ENCODE measurements around the gene FHIP2A.

The FHIP2A gene

GRCh38 chr10:114829160-114829909, 7.8 kb downstream of the FHIP2A start:
- TF ChIP-seq REST (IDR thresholded peaks at IDR 0.05; ENCODE audit: insufficient replicate concordance, low read depth), result no peak
- TF ChIP-seq SPI1 (IDR thresholded peaks at IDR 0.05; ENCODE audit: borderline replicate concordance, low read depth), result no peak
- TF ChIP-seq POLR2AphosphoS5 (IDR thresholded peaks at IDR 0.05; ENCODE audit: low read depth), result no peak
- TF ChIP-seq GABPA (IDR thresholded peaks at IDR 0.05; ENCODE audit: low read depth), result no peak
- TF ChIP-seq CTCF (IDR thresholded peaks at IDR 0.05; ENCODE audit: insufficient read depth, low read length), result no peak
- DNase-seq (ENCODE audit: low read depth in 1 of 2, low spot score in 1 of 2), result no peak
- Histone ChIP-seq H3K27me3 (ENCODE audit: insufficient read depth, poor library complexity, severe bottlenecking) (no peaks in the 10 kb centered on the region), H3K27ac (replicated peaks) (no peak overlapping the region), H3K4me3 (replicated peaks; ENCODE audit: insufficient read depth, low read length) (no peak overlapping the region)

GRCh38 chr10:114831186-114831867, 9.7 kb downstream of the FHIP2A start:
- H3K27ac ChIP-seq (replicated peaks), result no peak overlapping the region
- no peak for DNase-seq (ENCODE audit: low read depth in 1 of 2, low spot score in 1 of 2)
- H3K4me3 ChIP-seq (replicated peaks; ENCODE audit: insufficient read depth, low read length), result no peak overlapping the region
- no peaks in the 10 kb centered on the region for H3K27me3 ChIP-seq (ENCODE audit: insufficient read depth, poor library complexity, severe bottlenecking)
- TF ChIP-seq SPI1 (IDR thresholded peaks at IDR 0.05; ENCODE audit: borderline replicate concordance, low read depth), result no peak
- TF ChIP-seq POLR2AphosphoS5 (IDR thresholded peaks at IDR 0.05; ENCODE audit: low read depth), result no peak

GRCh38 chr10:114837690-114838089, 16.1 kb downstream of the FHIP2A start:
- TF ChIP-seq CTCF (IDR thresholded peaks at IDR 0.05; ENCODE audit: insufficient read depth, low read length), result no peak
- TF ChIP-seq GABPA (IDR thresholded peaks at IDR 0.05; ENCODE audit: low read depth), result no peak
- TF ChIP-seq POLR2AphosphoS5 (IDR thresholded peaks at IDR 0.05; ENCODE audit: low read depth), result no peak
- no peak for TF ChIP-seq REST (IDR thresholded peaks at IDR 0.05; ENCODE audit: insufficient replicate concordance, low read depth)
- TF ChIP-seq SPI1 (IDR thresholded peaks at IDR 0.05; ENCODE audit: borderline replicate concordance, low read depth), result no peak
- Histone ChIP-seq H3K27me3 (ENCODE audit: insufficient read depth, poor library complexity, severe bottlenecking) (no peaks in the 10 kb centered on the region), H3K4me3 (replicated peaks; ENCODE audit: insufficient read depth, low read length) (no peak overlapping the region), H3K27ac (replicated peaks) (no peak overlapping the region)
- DNase-seq (ENCODE audit: low read depth in 1 of 2, low spot score in 1 of 2), result no peak

- no peak overlapping the region for H3K27ac ChIP-seq (replicated peaks)
- H3K27me3 ChIP-seq (ENCODE audit: insufficient read depth, poor library complexity, severe bottlenecking), result no peaks in the 10 kb centered on the region
- TF ChIP-seq REST (IDR thresholded peaks at IDR 0.05; ENCODE audit: insufficient replicate concordance, low read depth) (no peak), POLR2AphosphoS5 (IDR thresholded peaks at IDR 0.05; ENCODE audit: low read depth) (no peak), CTCF (IDR thresholded peaks at IDR 0.05; ENCODE audit: insufficient read depth, low read length) (no peak), GABPA (IDR thresholded peaks at IDR 0.05; ENCODE audit: low read depth) (no peak), SPI1 (IDR thresholded peaks at IDR 0.05; ENCODE audit: borderline replicate concordance, low read depth) (no peak)
- no peak for DNase-seq (ENCODE audit: low read depth in 1 of 2, low spot score in 1 of 2)
- H3K4me3 ChIP-seq (replicated peaks; ENCODE audit: insufficient read depth, low read length), result no peak overlapping the region
Observed at GRCh38 chr10:114839901-114840300, 18.3 kb downstream of the FHIP2A start.
